SHP77 treated with DMSO at 0.1 percent for 48 hours (cell line): ENCODE results near the gene DENND1B.
"Not testable (repeated sequence)": the region's sequence is repeated elsewhere in the genome, so short reads cannot be mapped to it uniquely, and the experiment has no call there.

Experiments used
- DNase-seq: peaks from one replicate; lab custom pipeline; 2025; lab: John Stamatoyannopoulos, UW

DENND1B gene

DNA sequence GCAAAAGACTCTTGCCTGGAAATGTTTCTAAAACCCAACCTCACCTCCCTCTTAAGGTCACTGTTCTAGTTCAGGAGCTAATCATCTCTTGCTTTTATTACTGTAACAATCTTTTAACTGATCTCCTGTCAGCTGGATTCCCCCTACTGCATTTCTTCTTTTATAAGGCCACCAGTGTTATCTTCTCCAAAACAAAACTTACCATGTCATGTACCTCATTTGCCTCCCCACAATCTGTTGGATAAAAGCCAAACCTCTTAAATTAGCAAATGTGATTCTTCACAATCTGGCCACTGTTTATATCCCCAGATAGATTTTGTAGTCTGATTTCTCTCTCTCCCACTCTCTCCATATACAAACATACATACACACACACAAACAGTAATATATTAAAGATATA lies 143.3 kb downstream of the DENND1B start:
- no peak for DNase-seq

DNA sequence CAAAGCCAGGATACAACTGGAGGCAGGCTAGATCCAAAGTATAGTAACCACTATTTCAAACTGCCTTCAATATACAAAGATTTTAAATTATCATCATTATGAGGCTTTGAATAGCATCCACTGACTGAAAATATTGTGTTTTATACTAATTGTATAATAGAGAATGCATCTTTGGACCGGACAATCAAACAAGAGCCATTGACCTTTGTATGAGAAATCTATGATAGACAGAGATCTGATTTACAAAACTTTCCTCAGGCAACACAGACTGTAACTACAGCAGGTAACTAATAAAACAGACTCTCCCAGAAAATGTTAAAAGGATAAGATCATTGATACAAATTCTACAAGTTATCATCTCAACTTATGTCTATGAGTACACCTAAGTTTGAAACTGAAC lies 152.9 kb downstream of the DENND1B start:
- no peak for DNase-seq

DNA sequence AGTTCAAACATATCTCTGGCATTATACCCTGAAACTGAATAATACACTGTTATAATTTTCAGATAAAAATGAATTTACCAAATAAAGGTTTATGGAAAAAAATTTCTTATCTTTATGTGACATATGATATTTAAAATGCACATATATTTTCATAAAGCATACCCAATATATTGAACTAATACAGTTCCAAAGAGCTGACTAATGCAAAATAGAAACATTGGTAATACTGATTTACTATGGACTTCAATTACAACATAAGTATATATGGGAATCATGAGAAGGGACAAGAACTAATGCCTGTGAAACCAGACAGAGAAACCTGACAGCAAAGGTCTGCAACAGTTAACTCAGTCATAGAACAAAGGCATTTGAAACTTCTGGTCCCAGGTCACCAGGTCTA lies 153.5 kb downstream of the DENND1B start:
- no peak for DNase-seq

DNA sequence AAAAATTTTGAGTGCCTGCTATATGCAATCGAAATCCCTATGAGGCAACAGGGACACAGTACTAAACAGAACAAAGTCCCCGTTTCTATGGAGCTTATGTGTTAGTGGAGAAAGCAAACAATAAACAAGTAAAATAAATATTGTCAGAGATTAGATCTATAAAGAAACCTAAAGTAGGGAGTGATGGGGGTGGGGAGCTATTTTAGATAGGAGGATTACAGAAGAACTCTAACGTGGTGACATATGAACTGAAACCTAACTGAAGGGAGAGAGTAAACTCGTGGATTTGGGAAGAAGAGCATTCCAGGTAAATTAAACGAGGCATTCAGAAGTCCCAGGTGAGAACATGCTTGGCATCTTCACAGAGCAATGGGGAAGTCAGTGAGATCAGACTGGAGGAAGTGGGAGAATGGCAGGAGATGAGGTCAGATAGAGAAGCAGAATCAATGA lies 154.5 kb downstream of the DENND1B start:
- DNase-seq, result no peak

DNA sequence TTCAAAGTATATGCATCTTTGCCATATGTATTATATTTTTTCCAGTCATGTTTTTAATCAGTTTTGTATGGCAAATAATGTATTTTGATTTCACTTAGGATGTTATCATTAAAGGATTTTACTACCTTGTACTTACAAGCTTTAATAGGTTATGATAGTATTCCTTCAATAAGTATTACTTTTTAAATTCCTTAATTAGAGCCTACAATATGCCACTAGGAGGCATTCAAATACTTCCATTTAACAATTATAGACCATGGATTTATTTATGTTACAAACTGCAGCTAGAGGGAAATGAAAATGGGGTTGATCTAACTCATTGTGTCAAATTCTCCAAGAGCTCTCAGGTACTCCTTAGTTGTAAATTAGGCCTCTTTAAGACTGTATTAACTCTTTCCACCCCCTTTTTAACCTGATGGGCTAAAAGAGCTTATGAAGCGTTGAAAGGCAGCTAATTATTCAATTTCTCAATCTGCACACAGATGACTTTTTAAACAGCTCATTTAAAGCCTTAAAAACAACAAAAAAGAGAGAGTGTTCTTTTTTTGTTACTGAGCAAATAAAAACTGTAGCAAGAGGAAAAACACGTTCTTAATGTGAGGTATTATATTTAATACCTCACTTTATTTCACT lies 156.2 kb downstream of the DENND1B start:
- no peak for DNase-seq

DNA sequence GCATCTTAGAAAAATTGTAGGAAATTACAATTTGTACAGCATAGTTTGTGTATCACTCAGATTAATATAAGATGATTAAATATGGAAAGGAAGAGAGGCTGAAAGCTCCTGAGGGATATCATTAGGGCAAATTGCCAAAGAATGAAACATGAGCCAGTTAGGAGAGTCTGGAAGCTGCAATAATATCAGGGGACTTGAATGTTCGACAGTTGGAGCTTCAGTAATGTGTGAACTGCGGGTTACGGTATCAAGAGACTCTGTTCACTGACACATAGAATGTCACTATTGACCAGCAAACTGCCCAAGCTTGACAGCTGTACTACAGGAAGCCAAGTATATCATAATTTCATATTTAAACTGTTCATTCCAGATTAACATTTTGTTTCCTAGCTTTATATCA lies 157.2 kb downstream of the DENND1B start:
- DNase-seq, result no peak

DNA sequence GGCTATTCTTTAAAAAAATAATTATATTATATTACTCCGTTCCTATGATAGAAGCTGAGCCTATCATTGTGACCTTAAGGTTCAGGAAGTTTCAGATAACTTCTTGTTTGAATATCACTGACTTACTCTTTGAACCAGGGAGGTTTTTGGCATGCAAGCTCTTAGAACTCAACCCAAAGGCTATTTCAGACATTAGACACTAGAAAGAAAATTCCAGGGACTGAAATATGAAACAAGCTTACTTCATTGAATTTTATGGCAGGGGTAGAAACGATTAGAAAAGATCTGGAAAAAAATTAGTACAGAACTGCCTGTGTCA lies 159.6 kb downstream of the DENND1B start:
- DNase-seq, result no peak

GRCh38 chr1:197614916-197615692 lies 160.2 kb downstream of the DENND1B start:
- no peak for DNase-seq

DNA sequence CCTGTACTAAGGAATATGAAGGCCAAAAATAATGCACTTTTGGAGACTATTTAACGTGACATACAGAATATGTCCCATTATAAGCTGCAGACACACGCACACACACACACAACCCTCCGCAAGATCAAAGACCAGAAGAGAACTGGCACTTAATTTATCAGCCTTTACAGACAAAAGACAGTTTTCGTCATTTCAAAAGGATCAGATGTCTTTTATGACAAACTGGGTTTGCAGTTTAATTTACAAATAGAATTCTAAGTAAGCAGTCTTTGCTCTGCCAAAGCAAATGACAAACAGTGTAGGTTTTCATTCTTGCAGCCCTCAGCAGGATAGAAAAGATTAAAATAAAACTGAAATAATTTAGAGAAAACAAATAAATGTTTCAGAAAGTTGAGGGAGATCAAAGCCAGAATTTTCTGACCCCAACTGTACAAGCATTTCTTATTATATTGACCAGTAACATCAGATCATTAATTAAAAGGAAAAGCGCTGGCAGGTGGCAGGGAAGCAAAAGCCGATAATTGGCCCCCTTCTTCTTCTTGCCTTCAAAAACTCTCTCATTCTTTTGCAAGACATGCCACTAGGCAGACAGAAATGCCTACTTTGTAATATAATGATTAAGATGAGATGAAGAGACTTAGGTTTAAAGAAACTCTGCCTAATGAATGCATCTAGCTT lies 169.0 kb downstream of the DENND1B start:
- DNase-seq, result no peak

DNA sequence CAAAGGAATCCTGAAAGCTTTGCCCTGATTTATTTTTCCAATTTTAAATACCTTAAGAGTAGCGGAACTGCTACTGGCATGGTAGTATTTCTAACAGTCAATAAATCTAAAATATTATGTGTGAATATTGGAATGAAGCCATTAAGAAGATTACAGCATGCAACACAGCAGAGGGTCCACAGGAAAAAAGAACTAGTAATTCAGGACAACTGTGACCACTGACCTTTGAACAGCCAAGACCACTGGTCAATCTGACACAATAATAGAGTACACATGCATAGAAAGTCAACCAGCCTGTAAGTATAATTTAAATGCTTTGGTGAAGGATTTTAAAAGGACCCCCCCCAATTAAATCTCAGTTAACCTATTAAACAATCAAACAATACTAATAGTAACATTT lies 171.0 kb downstream of the DENND1B start:
- DNase-seq, result no peak

DNA sequence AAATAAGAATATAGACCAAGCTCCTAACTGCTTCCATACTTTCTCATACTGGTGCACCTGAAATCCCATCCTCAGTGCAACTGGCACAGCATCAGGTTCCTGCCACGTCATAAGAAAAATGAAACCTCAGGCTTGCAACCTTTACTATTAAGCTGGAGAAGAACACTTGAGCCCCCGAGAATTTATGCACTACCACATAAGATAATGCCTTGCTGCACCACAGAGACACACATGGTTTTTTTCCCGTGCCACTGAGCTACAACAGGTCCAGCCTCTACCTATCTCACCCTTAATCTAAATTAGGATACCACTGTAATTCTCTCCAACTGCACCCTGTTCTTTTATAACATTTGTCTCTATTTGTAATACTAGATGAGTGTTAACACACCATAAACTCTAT lies 174.5 kb downstream of the DENND1B start:
- DNase-seq, result no peak

- no peak for DNase-seq
These were observed 175.5 kb downstream of the DENND1B start for GRCh38 chr1:197599789-197600188.

DNA sequence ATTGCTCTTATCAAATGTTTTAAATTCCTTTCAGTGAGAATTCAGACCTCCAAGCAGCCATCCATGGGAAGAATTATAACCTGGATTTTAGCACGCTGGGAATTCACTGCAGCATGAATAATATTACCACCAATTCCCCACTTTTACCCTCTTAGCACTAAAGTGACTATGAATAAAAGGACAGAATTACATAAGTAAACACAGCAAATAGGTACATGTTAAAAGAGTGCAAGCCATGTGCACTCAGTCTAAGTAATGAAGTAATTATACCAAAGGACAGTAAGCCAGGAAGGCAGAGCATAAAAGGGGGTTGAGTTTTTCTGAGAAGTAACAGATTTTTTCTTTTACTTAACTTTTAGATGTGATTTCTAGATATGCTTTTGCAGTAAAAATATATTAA lies 176.3 kb downstream of the DENND1B start:
- no peak for DNase-seq

- peak; percentile 28 for DNase-seq
These were observed 179.9 kb downstream of the DENND1B start for GRCh38 chr1:197595304-197595904.

- DNase-seq, result no peak
These were observed 184.6 kb downstream of the DENND1B start for GRCh38 chr1:197590687-197591086.

GRCh38 chr1:197585809-197586208 lies 189.5 kb downstream of the DENND1B start:
- no peak for DNase-seq

DNA sequence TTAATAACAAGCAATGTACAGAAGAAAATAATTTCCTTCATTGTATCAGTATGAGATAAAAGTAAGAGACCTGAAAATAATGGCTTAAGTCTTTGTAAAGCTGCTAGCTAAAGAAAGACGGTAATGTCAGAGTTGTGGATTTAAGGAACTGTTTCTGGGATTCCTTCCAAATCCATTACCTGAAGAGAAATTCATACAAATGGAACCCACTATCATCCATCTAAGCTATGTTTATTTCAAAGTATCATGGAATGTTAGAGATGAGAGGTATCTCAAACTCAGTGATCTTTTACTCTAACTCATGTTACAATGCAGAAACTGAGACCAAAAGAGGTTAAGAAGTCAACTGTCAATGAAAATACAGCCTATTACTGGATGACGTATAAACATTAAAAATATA lies 197.7 kb downstream of the DENND1B start:
- DNase-seq, result no peak

GRCh38 chr1:197575531-197575930 lies 199.7 kb downstream of the DENND1B start:
- DNase-seq, result not testable (repeated sequence)

- no peak for DNase-seq
These were observed 203.1 kb downstream of the DENND1B start for GRCh38 chr1:197572169-197572568.

DNA sequence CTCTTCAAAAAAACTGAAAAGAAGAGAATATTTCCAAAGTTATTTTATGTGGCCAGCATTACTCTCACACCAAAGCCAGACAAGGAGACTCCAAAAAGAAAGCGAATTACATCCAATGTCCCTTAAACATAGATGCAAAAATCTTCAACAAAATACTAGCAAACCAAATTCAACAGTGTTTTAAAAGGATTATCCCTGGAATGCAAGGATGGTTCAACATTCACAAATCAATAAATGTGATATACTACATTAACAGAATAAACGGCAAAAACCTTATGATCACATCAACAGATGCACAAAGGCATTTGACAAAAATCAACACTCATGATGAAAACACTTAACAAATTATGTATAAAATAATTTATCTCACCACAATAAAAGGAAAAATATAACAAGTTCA lies 207.8 kb downstream of the DENND1B start:
- DNase-seq, result no peak

GRCh38 chr1:197561041-197561440 lies 214.2 kb downstream of the DENND1B start:
- no peak for DNase-seq

- no peak for DNase-seq
These were observed 215.6 kb downstream of the DENND1B start for GRCh38 chr1:197559655-197560054.

GRCh38 chr1:197559244-197559643 lies 216.0 kb downstream of the DENND1B start:
- no peak for DNase-seq
